NCI-H748 (cell line): ENCODE measurements around the gene PRR20E.
"Not testable (repeated sequence)": the region's sequence is repeated elsewhere in the genome, so short reads cannot be mapped to it uniquely, and the experiment has no call there.

Source experiments
- DNase-seq: peaks from one replicate; lab custom pipeline; 2025; ENCODE audit not compliant: unreplicated experiment; lab: John Stamatoyannopoulos, UW

The PRR20E gene

GRCh38 chr13:57166897-57167296 is at the start of gene PRR20E:
Gene PRR20E, plus strand, starts transcription at chr13:57167197. Its CDS starts 387 bp downstream, at chr13:57167584.
- DNase-seq, result not testable (repeated sequence)

GRCh38 chr13:57123681-57124080 is 43.3 kb upstream of the PRR20E start:
- DNase-seq, result no peak

DNA sequence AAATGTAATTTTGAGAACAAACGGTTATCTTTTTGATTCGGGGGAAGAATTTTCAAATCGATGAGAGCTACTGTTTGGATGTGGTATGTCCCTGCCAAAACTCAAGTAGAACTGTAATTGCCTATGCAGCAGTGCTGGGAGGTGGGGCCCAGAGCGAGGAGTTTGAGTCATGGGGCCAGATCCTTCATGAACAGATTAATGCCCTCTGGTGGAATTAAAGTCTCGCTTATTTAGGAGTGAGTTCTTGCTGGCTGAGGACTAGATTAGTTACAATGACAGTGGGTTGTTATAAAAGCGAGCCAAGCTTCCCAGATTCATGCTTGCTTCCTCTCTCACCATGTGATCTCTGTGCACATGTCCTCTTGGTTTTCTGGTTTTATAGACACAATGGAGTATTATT is 38.1 kb upstream of the PRR20E start:
- no peak for DNase-seq

DNA sequence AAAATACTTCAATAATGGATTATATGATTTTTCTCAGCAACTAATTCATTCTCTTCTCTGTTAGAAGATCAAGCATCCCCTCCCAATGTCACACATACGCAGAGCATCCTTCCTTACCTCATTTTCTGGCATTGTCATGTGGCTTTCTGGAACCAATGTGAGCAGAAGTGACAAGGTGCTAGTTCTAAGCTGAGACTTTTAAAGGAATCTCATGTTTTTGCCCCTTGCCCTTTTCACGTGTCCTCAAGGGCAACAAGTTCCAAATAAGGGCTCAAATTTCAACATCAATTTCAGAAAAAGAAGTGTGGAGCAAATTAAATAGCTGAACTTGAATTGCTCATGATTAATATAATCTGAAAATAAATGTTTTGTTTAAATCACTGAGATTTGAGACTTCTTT is 30.9 kb upstream of the PRR20E start:
- no peak for DNase-seq

DNA sequence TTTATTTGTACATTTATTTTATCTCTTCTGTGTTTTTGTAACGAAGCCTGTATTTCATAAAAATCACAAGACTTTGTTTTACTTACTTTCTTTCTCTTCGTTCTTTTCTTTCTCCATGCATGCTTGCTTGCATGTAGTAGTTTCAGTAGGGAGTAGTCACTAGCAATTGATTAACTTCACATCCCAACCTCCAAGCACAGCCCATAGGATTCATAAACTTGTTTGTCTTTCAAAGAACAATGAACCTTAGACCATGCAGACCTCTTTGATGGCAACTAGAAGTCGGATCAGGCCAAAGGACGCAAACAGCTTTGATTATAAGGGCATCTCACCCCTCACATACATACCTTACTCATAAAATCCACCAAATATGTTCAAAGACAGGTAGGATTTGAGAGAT is 29.4 kb upstream of the PRR20E start:
- DNase-seq, result no peak

DNA sequence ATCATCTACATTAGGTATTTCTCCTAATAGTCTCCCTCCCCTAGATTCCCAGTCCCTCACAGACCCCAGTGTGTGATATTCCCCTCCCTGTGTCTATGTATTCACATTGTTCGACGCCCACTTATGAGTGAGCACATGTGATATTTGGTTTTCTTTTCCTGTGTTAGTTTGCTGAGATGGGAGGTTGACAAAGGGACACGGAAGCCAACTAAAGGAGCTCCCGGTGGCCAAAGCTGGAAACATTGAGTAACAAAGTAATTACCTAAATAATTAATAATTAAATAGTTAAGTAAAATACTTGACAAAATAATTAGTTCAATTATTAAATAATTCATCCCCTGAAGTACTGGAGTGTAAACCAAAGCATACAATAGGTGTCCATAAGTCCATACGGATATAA is 28.0 kb upstream of the PRR20E start:
- no peak for DNase-seq

DNA sequence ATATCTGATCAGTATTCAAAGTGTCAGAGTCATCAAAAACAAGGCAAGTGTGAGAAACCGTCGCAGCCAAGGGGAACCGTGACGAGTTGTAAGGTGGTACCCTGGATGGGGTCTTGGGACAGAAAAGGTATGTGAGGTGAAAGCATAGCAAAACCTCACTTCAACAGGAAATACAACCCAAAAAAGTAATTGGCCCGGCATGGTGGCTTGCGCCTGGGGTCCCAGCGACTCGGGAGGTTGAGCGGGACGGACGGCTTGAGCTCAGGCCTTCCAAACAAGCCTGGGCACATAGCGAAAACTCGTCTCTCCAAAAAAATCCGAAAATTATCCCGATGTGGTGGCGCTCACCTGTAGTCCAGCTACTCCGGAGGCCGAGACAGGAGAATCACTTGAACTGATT is 27.2 kb upstream of the PRR20E start:
- DNase-seq, result not testable (repeated sequence)

GRCh38 chr13:57140235-57140968 is 26.6 kb upstream of the PRR20E start, which contains the start of gene PRR20A:
Gene PRR20A, plus strand, starts transcription at chr13:57140918. Its CDS starts 387 bp downstream, at chr13:57141305.
- DNase-seq, result not testable (repeated sequence)

DNA sequence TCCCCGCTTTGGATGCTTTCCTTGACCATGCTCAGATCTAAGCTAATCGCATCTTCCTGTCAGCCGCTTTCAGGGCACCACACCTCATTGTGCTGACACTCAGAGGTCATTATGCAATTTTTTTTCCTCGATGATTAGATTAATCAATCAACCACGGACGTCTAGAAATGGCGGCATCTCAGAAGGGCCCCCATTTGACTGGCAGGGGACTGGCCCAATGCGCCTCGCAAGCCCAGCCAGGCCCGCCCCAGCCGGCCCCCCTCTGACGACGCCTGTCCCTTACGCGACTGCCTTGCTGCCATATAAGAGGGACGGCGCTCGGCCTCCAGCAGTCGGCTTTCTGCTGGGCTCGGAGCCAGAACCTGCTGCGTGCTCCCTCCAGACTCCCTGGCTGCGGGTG is 19.8 kb upstream of the PRR20E start, which contains the start of gene PRR20B:
Gene PRR20B (plus strand): TSS at position 301 of the 400 bp plus-strand sequence. CDS start 387 bp downstream, outside the sequence.
- not testable (repeated sequence) for DNase-seq

DNA sequence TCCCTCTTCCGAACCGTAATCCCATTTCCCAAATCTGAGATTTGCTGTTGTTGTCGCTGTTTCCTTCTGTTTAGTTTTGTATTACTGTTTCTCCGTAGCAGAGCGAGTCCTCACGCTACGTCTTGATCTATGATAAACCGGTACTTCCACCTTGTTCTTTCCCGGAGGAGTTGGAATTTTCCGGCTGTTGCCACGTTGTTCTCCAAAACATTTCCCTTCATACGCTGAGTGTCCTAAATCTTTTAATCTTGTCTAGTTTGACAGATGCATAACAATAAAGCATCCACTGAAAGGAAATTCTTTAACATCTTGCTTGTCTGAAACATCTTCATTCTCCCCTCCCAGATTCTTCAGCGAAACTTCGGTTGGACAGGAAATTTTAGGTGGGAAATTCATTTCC is 18.9 kb upstream of the PRR20E start:
- not testable (repeated sequence) for DNase-seq

GRCh38 chr13:57153761-57154160 is 13.2 kb upstream of the PRR20E start, which contains the start of gene PRR20C:
Gene PRR20C, plus strand, starts transcription at chr13:57154061. Its CDS starts 387 bp downstream, at chr13:57154448.
- DNase-seq, result not testable (repeated sequence)

DNA sequence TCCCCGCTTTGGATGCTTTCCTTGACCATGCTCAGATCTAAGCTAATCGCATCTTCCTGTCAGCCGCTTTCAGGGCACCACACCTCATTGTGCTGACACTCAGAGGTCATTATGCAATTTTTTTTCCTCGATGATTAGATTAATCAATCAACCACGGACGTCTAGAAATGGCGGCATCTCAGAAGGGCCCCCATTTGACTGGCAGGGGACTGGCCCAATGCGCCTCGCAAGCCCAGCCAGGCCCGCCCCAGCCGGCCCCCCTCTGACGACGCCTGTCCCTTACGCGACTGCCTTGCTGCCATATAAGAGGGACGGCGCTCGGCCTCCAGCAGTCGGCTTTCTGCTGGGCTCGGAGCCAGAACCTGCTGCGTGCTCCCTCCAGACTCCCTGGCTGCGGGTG is 6.7 kb upstream of the PRR20E start, which contains the start of gene PRR20D:
Gene PRR20D (plus strand): TSS at position 301 of the 400 bp plus-strand sequence. CDS start 387 bp downstream, outside the sequence.
- not testable (repeated sequence) for DNase-seq

DNA sequence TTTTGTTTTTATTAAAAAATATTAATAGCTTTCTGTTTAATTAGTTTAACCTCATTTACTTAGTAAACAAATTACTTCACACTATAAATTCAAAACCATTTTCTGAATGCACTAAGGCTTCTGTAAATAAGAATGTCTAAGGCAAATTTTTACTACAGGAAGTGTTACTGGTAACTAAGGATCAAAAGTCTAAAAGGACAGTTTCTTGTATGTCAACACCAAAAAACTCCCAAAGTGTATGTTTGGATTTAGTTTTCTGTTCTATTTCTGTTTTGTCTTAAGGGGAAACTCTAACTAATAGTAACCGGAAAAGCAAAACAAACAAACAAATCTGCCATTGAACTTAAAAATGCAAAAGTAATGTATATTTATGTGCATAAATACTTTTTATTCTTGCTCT is 24.7 kb downstream of the PRR20E start:
- DNase-seq, result no peak

DNA sequence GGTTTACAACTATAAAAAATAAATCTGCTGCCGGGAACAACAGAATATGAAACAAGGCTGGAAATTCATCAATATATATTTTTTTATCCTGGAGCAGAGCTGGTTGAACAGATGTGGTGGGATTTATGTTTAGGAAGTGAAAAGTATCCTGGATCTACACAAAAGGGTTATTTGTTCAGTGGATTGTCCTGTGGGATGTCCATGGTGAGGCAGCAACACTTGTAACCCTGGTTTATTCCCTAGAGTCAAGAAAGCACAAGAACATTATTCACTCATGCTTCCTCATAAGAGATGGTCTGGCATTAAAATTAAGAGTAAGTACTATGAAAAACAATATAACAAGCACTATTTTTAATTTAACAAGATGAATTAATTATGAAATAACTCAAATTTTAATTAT is 46.0 kb downstream of the PRR20E start:
- no peak for DNase-seq
